ENCODE results near the gene MKS1. TPM values are rescaled to one million over a fixed set of nuclear protein-coding genes. Genes with fewer than 3 reads are reported as not detected.

MKS1 gene
- total RNA-seq, 2 experiments from 2014 or later = 23.5 to 27.3 TPM

DNA sequence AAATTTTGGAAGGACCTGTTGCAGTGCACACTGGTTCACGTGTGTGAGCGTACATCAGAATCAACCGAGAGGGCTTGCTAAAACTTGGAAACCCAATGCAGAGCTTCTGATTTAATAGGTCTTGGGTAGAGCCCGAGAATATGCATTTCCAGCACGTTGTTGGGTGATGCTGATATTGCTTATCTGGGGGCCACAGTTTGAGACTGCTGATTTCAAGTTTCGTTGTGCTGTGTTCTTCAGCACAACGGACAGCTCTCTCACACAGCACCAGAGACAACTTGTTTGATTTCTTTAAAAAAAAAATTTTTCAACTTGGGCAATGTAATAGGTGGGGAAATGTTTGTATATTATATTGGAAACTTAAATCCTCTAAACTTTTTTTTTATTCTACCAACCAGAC lies 42.9 kb downstream of the MKS1 start:
- H3K27ac Mint-ChIP-seq = no peak overlapping the region
- DNase-seq = no peak
- H3K36me3 Mint-ChIP-seq = no peaks in the 10 kb centered on the region
- CTCF ChIA-PET = interaction anchor here (1.4 to 1.7 kb wide), 2 partner anchors 25 to 64 kb away, joined by 3 to 4 read pairs; no protein-coding TSS in a partner anchor
- POLR2A ChIA-PET = no interaction called here
- no peak overlapping the region for H3K4me3 Mint-ChIP-seq
- intact Hi-C loops (cut with micrococcal nuclease) = no loop called here
- H3K4me1 Mint-ChIP-seq (ENCODE audit: low read depth) = peaks cover 15% of the 10 kb centered on the region
- H3K27me3 Mint-ChIP-seq = peaks cover 3% of the 10 kb centered on the region
- no peaks in the 10 kb centered on the region for H3K9me3 Mint-ChIP-seq

DNA sequence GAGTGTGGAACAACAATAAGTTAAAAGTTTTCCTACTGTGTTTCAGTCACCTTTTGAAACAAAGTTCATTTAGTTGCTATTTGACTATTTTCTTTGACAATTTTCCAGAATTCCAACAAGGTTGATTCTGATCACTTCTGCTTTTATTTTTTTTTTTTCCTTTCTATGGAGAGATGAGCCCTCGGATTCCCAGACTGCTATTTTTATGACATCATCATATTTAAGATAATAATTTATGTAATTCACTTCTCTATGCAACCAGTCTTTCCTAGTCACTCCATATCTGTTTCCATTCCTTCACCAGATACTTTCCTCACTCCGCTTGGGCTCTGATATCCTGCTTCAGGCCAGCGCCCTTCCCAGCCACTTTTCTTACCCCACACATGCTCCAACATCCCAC lies 44.2 kb downstream of the MKS1 start:
- DNase-seq = no peak
- intact Hi-C loops (cut with micrococcal nuclease) = no loop called here
- Mint-ChIP-seq H3K4me1 (ENCODE audit: low read depth) (peaks cover 26% of the 10 kb centered on the region), H3K27ac (no peak overlapping the region), H3K4me3 (no peak overlapping the region), H3K27me3 (peaks cover 3% of the 10 kb centered on the region), H3K9me3 (no peaks in the 10 kb centered on the region), H3K36me3 (no peaks in the 10 kb centered on the region)
- ChIA-PET POLR2A (no interaction called here), CTCF (interaction anchor here (1.1 to 1.3 kb wide), 2 partner anchors 18 to 24 kb away, joined by 3 to 4 read pairs; no protein-coding TSS in a partner anchor)

DNA sequence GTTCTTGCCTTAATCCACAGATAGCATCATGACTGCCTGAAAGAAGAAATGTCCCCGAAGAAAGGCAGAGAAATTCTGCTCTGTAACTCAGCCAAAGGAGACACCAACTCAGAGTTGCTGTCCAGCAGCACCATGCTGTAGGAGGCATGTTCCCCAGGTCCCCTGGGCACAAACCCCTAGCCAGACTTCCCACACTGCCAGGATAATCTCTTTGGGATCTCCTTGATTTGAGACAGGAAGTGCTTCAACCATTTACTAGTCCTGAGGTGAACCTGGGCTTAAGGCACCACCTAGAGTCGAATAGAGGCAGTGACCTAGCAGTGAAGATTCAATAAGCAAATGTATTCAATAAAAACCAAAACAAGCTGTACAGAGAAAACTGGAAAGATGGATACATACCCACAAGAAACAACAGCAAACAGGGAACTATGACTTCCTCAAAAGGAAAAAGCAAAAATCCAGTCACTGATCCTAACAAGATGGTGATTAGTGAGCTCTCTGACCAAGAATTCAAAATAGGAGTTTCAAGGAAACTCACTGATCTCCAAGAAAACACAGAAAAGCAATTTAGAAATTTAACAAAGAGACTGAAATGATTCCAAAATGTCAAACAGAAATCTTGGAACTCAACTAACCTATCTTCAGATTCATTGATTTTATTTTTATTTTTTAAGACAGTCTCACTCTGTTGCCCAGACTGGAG lies 46.5 kb downstream of the MKS1 start:
- intact Hi-C loops (cut with micrococcal nuclease) = loop anchor here (1.0 kb wide), 1 partner anchor 50 kb away; no protein-coding TSS in a partner anchor
- Mint-ChIP-seq H3K4me1 (ENCODE audit: low read depth) (peaks cover 36% of the 10 kb centered on the region), H3K27ac (no peak overlapping the region), H3K9me3 (no peaks in the 10 kb centered on the region), H3K4me3 (no peak overlapping the region), H3K36me3 (no peaks in the 10 kb centered on the region), H3K27me3 (peaks cover 3% of the 10 kb centered on the region)
- CTCF ChIA-PET = interaction anchor here (0.6 to 2.1 kb wide), 26 partner anchors 9 to 340 kb away, joined by 3 to 20 read pairs (median 3); partner anchors contain the start of gene OR4D1
- peak; percentile 59 for DNase-seq
- POLR2A ChIA-PET = no interaction called here

GRCh38 chr17:58170622-58171021 lies 48.4 kb downstream of the MKS1 start:
- no peak for DNase-seq
- Mint-ChIP-seq H3K27ac (peak overlapping the region; percentile 25), H3K4me1 (ENCODE audit: low read depth) (peaks cover 38% of the 10 kb centered on the region), H3K4me3 (no peak overlapping the region), H3K27me3 (no peaks in the 10 kb centered on the region), H3K9me3 (no peaks in the 10 kb centered on the region), H3K36me3 (no peaks in the 10 kb centered on the region)
- CTCF ChIA-PET = interaction anchor here (0.9 to 2.0 kb wide), 6 partner anchors 14 to 337 kb away, joined by 3 to 10 read pairs (median 6); no protein-coding TSS in a partner anchor
- POLR2A ChIA-PET = no interaction called here
- intact Hi-C loops (cut with micrococcal nuclease) = no loop called here

DNA sequence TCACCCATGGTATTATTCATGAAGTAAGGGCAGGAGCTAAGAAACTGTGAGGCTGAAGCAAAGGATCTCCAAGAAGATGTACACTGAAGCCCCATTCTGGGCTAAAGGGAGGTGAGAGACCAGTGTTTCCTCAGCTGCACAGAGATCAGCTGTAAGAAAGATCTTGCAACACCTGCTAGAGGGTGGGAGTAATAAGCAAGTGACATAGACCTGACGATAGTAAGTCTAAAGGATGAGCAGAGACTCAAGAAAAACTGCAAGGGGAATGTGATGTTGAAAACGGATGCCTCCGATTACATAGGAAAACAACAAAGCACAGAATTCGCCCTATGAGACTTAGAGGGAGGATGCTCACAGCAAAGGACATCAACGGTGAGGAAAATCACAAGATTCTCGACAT lies 52.4 kb downstream of the MKS1 start, which contains the start of gene OR4D2:
Gene OR4D2, plus strand, starts transcription at position 301 of the 400 bp plus-strand sequence. CDS start 2,674 bp downstream, outside the sequence.
- CTCF ChIA-PET = no interaction called here
- Mint-ChIP-seq H3K27me3 (no peaks in the 10 kb centered on the region), H3K4me3 (no peak within 1 kb of the TSS), H3K27ac (no peak within 1 kb of the TSS), H3K9me3 (no peaks in the 10 kb centered on the region), H3K36me3 (no peaks in the 10 kb centered on the region), H3K4me1 (ENCODE audit: low read depth) (peaks cover 28% of the 10 kb centered on the region)
- no peak for DNase-seq
- POLR2A ChIA-PET = no interaction called here
- intact Hi-C loops (cut with micrococcal nuclease) = no loop called here

- POLR2A ChIA-PET = no interaction called here
- Mint-ChIP-seq H3K27me3 (no peaks in the 10 kb centered on the region), H3K36me3 (no peaks in the 10 kb centered on the region), H3K4me1 (ENCODE audit: low read depth) (peaks cover 22% of the 10 kb centered on the region), H3K4me3 (no peak overlapping the region), H3K27ac (no peak overlapping the region), H3K9me3 (no peaks in the 10 kb centered on the region)
- DNase-seq = no peak
- CTCF ChIA-PET = no interaction called here
- intact Hi-C loops (cut with micrococcal nuclease) = no loop called here
Observed at GRCh38 chr17:58165981-58166380, 53.1 kb downstream of the MKS1 start.

GRCh38 chr17:58161566-58161965 lies 57.5 kb downstream of the MKS1 start:
- Mint-ChIP-seq H3K4me1 (ENCODE audit: low read depth) (peaks cover 10% of the 10 kb centered on the region), H3K27me3 (no peaks in the 10 kb centered on the region), H3K4me3 (no peak overlapping the region), H3K36me3 (no peaks in the 10 kb centered on the region), H3K9me3 (no peaks in the 10 kb centered on the region), H3K27ac (no peak overlapping the region)
- intact Hi-C loops (cut with micrococcal nuclease) = no loop called here
- CTCF ChIA-PET = no interaction called here
- POLR2A ChIA-PET = no interaction called here
- DNase-seq = no peak

GRCh38 chr17:58158181-58158580 lies 60.9 kb downstream of the MKS1 start:
- H3K4me3 Mint-ChIP-seq = no peak overlapping the region
- CTCF ChIA-PET = no interaction called here
- no peaks in the 10 kb centered on the region for H3K9me3 Mint-ChIP-seq
- intact Hi-C loops (cut with micrococcal nuclease) = loop anchor here (5.0 kb wide), 1 partner anchor 151 kb away; the partner anchor contains the start of gene SRSF1
- POLR2A ChIA-PET = no interaction called here
- peaks cover 36% of the 10 kb centered on the region for H3K4me1 Mint-ChIP-seq (ENCODE audit: low read depth)
- no peaks in the 10 kb centered on the region for H3K36me3 Mint-ChIP-seq
- no peaks in the 10 kb centered on the region for H3K27me3 Mint-ChIP-seq
- DNase-seq = no peak
- H3K27ac Mint-ChIP-seq = no peak overlapping the region

DNA sequence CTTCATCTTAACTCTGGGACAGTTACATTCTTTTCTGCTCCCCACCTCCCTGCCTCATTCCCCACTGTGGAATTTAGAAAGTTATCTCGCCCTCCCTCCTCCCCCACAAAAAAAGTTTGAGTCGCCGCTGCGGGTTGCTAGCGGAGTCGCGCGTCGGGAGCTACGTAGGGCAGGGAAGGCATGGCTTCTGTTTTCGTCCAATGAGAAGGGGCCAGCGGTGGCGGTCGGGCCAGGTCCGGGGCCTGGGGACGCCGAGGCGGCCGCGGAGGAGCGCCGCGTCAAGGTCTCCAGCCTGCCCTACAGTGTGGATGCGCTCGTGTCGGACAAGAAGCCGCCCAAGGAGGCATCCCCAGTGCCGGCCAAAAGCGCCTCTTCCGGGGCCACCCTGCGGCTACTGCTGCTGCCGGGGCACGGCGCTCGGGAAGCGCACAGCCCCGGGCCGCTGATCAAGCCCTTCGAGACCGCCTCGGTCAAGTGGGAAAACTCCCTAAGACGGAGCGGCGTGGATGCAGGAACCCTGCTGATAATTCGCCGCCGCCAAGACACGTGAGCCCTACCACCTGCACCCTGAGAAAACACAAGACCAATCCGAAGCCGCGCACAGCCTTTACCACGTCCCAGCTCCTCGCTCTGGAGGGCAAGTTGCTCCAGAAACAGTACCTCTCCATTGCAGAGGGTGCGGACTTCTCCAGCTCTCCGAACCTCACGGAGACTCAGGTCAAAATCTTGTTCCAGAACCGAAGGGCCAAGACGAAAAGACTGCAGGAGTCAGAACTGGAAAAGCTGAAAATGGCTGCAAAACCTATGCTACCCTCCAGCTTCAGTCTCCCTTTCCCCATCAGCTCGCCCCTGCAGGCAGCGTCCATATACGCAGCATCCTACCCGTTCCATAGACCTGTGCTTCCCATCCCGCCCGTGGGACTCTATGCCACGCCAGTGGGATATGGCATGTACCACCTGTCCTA lies 61.9 kb downstream of the MKS1 start:
- Mint-ChIP-seq H3K9me3 (no peaks in the 10 kb centered on the region), H3K4me3 (peak overlapping the region; percentile 88), H3K36me3 (no peaks in the 10 kb centered on the region), H3K27ac (peak overlapping the region; percentile 84), H3K4me1 (ENCODE audit: low read depth) (peaks cover 47% of the 10 kb centered on the region), H3K27me3 (no peaks in the 10 kb centered on the region)
- intact Hi-C loops (cut with micrococcal nuclease) = loop anchor here (5.0 kb wide), 1 partner anchor 150 kb away; the partner anchor contains the start of gene SRSF1
- CTCF ChIA-PET = interaction anchor here (0.7 to 1.6 kb wide), 6 partner anchors 14 to 63 kb away, joined by 3 to 6 read pairs (median 3); no protein-coding TSS in a partner anchor
- DNase-seq = peak; percentile 78
- POLR2A ChIA-PET = no interaction called here

Other genes with a start within 250 kb of the MKS1 start
- 10 to 100 TPM; 26.8 to 29.8 TPM for gene VEZF1, start 231.0 kb downstream of the MKS1 start, total RNA-seq
- 100 to 1,000 TPM; 325 to 326 TPM for gene SRSF1, start 212.0 kb downstream of the MKS1 start, total RNA-seq
- gene DYNLL2, start 135.8 kb downstream of the MKS1 start, total RNA-seq = 10 to 100 TPM; 24.8 to 26.8 TPM
- gene OR4D1, start 70.9 kb downstream of the MKS1 start, total RNA-seq = under 1 TPM; 0.17 to 0.27 TPM
- not detected for gene OR4D2, start 52.3 kb downstream of the MKS1 start, total RNA-seq
- gene EPX, start 26.5 kb downstream of the MKS1 start, total RNA-seq = not detected
- not detected for gene LPO, start 19.3 kb upstream of the MKS1 start, total RNA-seq
- gene MPO, start 61.7 kb upstream of the MKS1 start, total RNA-seq = under 1 TPM; 0.17 to 0.22 TPM
- gene TSPOAP1, start 109.5 kb upstream of the MKS1 start, total RNA-seq = 10 to 100 TPM; 21.6 to 22.7 TPM
- gene SUPT4H1, start 132.9 kb upstream of the MKS1 start, total RNA-seq = 100 to 1,000 TPM; 113 to 114 TPM
- under 1 TPM; 0.39 to 0.93 TPM for gene RNF43, start 198.3 kb upstream of the MKS1 start, total RNA-seq

Data from activated CD4-positive, alpha-beta memory T cell treated with anti-CD3 and anti-CD28 coated beads for 36 hours (primary cell).